Right cardiac atrium (tissue), 5 donors: Measurements from ENCODE around the gene DPYSL3. TPM values are rescaled to one million over a fixed set of nuclear protein-coding genes. Genes with fewer than 3 reads are reported as not detected.

Experiments
- ATAC-seq, 2 donors: fragments of 200-7000 bp; cut with Tn5 transposase; one replicate each; pipeline versions ENCODE4 v1.8.0 to v1.9.1; 2020; ENCODE audit warnings: moderate library complexity in 2 of 2, mild to moderate bottlenecking in 1 of 2
- DNase-seq, 3 donors: peaks; one replicate each; pipeline ENCODE4 v3.0.0-alpha.2; 2020
- H3K27ac ChIP-seq: one replicate; pipeline ENCODE4 v1.5.1; 2013; ENCODE audit warnings: mild to moderate bottlenecking, low read length, control low read depth, moderate library complexity
- H3K27me3 ChIP-seq: one replicate; pipeline ENCODE4 v1.6.1; 2013; ENCODE audit not compliant: control insufficient read depth, insufficient read depth
- H3K4me1 ChIP-seq: one replicate; pipeline ENCODE4 v1.6.1; 2013; ENCODE audit warnings: low read length; ENCODE audit not compliant: control insufficient read depth, insufficient read depth
- H3K4me3 ChIP-seq: one replicate; pipeline ENCODE4 v1.5.1; 2013; ENCODE audit warnings: low read length, control low read depth
- H3K9me3 ChIP-seq: one replicate; pipeline ENCODE4 v1.6.1; 2013; ENCODE audit warnings: low read length; ENCODE audit not compliant: control insufficient read depth
- WGBS: extraction: QIAGEN DNeasy Blood & Tissue Kit; methylation state at CpG from one replicate; pipeline ENCODE4 v1.1.7; 2013; 5-methylcytosine and 5-hydroxymethylcytosine counted together
- intact Hi-C, 4 donors: fragments of 100-400 bp; cut with DNase I; formaldehyde crosslinking; loops; one replicate each; pipeline versions ENCODE4 v1.11.0 to v1.14.0; 2022 to 2023
- polyA plus RNA-seq: library from polyadenylated mRNA; stranded (reverse); fragments of 200-250 nt; gene quantifications from one replicate; pipeline ENCODE4 v1.2.3, GENCODE V29; 2013
- total RNA-seq, 4 donors: library from RNA; stranded (reverse); fragmentation: NEBNext Ultra II Directional; extraction: Animal tissue kit (Norgen Biotek cat#: 25700); gene quantifications; one replicate each; pipeline ENCODE4 v1.2.1, GENCODE V29; 2021
- donor health status: healthy with polysubstance abuse.
- donor health status: DM: no; HTN: yes; CAD: no.
- donor health status: DM: no; HTN: no; CAD: no.
- donor health status: DM: no; HTN: yes; CAD: no; lungs with severe emphysema.
- donor health status: DM: yes; HTN: yes; CAD: no.

DPYSL3 gene
- total and polyA plus RNA-seq, 5 donors = 23.2 to 95.1 (median 47.3) TPM

DNA sequence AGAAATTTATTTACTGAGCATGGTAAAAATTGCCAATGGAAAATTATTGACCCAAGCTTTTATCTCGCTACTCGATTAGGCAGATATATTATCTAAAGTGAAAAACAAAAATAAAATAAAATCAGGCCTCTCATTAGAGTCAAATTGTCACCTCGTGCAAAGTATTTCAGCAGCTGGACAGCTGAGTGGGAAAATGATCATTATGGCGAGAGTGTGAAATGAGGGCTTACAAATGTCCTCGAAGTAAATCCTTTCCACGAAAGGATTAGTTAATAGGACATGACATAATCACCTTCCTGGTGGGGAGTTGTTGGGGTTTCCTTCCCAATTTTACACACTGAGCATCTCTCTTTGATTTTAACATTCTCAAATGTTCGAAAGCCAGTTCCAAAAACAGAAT is 5.4 kb upstream of the DPYSL3 start:
- Histone ChIP-seq H3K4me1 (no peaks in the 10 kb centered on the region), H3K9me3 (no peaks in the 10 kb centered on the region), H3K27me3 (no peaks in the 10 kb centered on the region), H3K4me3 (no peak overlapping the region), H3K27ac (no peak overlapping the region)
- ATAC-seq (no peak), DNase-seq (no peak)
- intact Hi-C loops = no loop called here
- WGBS = 49% methylated on average over 7 of the region's 7 CpGs

GRCh38 chr5:147512659-147513379 is 3.0 kb upstream of the DPYSL3 start:
- Histone ChIP-seq H3K9me3 (no peaks in the 10 kb centered on the region), H3K27me3 (no peaks in the 10 kb centered on the region), H3K4me1 (no peaks in the 10 kb centered on the region), H3K4me3 (no peak overlapping the region), H3K27ac (no peak overlapping the region)
- WGBS = 93% methylated on average over 3 of the region's 3 CpGs
- no peak for ATAC-seq
- intact Hi-C loops = loop anchor here in 2 of 4 donors (5.0 kb wide), 3 partner anchors 39 to 61 kb away; no protein-coding TSS in a partner anchor
- no peak for DNase-seq

- H3K27ac ChIP-seq = no peak overlapping the region
- ATAC-seq = no peak
- no peaks in the 10 kb centered on the region for H3K9me3 ChIP-seq
- no peak for DNase-seq
- no peak overlapping the region for H3K4me3 ChIP-seq
- intact Hi-C loops = loop anchor here in 2 of 4 donors (5.0 kb wide), 3 partner anchors 41 to 59 kb away; no protein-coding TSS in a partner anchor
- no peaks in the 10 kb centered on the region for H3K27me3 ChIP-seq
- 95% methylated on average over 7 of the region's 7 CpGs for WGBS
- no peaks in the 10 kb centered on the region for H3K4me1 ChIP-seq
These were observed 1.0 kb upstream of the DPYSL3 start for GRCh38 chr5:147510885-147511284.

GRCh38 chr5:147509041-147509709 is 693 bp downstream of the DPYSL3 start:
- intact Hi-C loops = loop anchor here in 2 of 4 donors (5.0 to 10.0 kb wide), 2 partner anchors 48 to 54 kb away; no protein-coding TSS in a partner anchor
- H3K4me3 ChIP-seq = peak overlapping the region; percentile 74
- peak; percentile 71 to 81 for ATAC-seq
- WGBS = 1% methylated on average over 50 of the region's 50 CpGs
- peak; percentile 35 to 72 (median 66) for DNase-seq
- H3K27ac ChIP-seq = peak overlapping the region; percentile 40
- no peaks in the 10 kb centered on the region for H3K9me3 ChIP-seq
- no peaks in the 10 kb centered on the region for H3K4me1 ChIP-seq
- H3K27me3 ChIP-seq = no peaks in the 10 kb centered on the region

DNA sequence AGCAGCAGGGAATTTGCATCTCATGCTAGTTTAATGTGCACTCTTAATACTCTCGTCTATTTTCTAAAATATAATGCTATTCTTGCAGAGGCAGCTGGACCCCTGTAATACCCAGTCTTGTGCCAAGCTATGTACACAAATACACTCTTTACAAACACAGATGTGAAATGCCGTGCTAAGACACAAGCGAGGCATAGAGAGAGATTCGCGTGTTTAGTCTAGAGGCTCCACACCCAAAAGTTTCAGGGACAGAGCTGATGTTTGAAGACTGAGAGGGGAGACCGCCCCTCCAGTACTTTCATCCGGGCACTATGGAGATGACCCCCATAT is 1.2 kb downstream of the DPYSL3 start:
- no peak for DNase-seq
- 38% methylated on average over 7 of the region's 7 CpGs for WGBS
- ATAC-seq = no peak
- intact Hi-C loops = loop anchor here in 2 of 4 donors (5.0 to 10.0 kb wide), 2 partner anchors 49 to 54 kb away; no protein-coding TSS in a partner anchor
- Histone ChIP-seq H3K27me3 (no peaks in the 10 kb centered on the region), H3K9me3 (no peaks in the 10 kb centered on the region), H3K4me1 (no peaks in the 10 kb centered on the region), H3K4me3 (peak overlapping the region; percentile 74), H3K27ac (no peak overlapping the region)

DNA sequence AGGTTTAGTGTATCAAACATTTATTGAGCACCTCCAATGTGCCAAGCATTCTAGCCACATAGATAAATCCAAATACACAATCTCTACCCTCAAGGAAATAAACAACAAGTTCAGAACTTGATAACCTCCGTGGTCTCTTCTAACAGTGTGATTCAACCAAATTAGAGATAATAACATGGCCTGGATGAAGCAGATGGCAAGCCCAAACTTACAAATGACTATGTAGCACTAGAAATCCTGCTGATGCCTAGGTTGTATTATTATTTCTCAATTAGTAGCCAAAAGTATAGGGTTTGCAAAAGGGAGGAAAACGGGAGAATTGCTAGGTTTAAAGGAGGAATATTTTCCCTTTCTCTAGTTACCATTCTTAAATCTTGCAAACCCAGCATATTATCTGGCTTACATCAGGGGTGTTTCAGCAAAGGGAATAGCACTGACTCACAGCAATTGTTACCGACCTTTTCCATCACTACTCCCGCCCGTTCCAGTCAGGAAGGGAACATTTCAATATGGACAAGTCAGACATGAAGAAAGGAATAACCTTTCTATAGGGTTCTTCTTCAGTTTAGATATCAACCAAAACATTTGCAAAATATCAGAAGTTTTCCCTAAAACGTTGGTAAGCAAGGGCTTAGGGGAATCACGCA is 2.3 kb downstream of the DPYSL3 start:
- Histone ChIP-seq H3K4me1 (no peaks in the 10 kb centered on the region), H3K4me3 (peak overlapping the region; percentile 74), H3K27me3 (no peaks in the 10 kb centered on the region), H3K27ac (no peak overlapping the region), H3K9me3 (no peaks in the 10 kb centered on the region)
- DNase-seq (no peak), ATAC-seq (peak in 1 of 2 donors; percentile 45)
- 44% methylated on average over 7 of the region's 7 CpGs for WGBS
- intact Hi-C loops = loop anchor here in 2 of 4 donors (5.0 to 10.0 kb wide), 2 partner anchors 50 to 53 kb away; no protein-coding TSS in a partner anchor

- H3K27me3 ChIP-seq = no peaks in the 10 kb centered on the region
- WGBS = 46% methylated on average over 1 of the region's 1 CpG
- no peaks in the 10 kb centered on the region for H3K9me3 ChIP-seq
- ATAC-seq (no peak), DNase-seq (no peak)
- H3K4me1 ChIP-seq = no peaks in the 10 kb centered on the region
- H3K4me3 ChIP-seq = no peak overlapping the region
- peak overlapping the region; percentile 73 for H3K27ac ChIP-seq
- intact Hi-C loops = loop anchor here in 1 of 4 donors (10.0 kb wide), 1 partner anchor 50 kb away; no protein-coding TSS in a partner anchor
These were observed 5.3 kb downstream of the DPYSL3 start for GRCh38 chr5:147504535-147504934.

DNA sequence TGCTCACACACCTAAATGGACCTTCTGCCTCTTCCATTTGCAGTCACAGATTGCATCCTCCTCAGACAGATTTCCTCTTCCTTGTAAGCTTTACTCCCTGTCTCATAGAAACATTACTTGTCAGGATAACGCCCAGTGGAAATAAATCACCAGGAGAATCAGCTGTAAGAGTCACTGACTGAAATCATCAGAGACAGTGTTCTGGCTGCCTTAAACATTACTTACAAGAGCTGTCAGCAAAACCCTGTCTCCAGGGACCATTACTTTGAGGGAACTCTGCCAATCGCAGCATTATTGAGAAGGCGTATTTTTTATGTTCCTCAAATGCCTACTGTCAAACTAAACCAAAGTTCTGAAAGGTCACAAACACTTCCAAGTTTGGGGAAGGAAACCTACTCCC is 5.9 kb downstream of the DPYSL3 start:
- DNase-seq (peak in 2 of 3 donors; percentile 37 to 53), ATAC-seq (peak; percentile 77 to 81)
- Histone ChIP-seq H3K9me3 (no peaks in the 10 kb centered on the region), H3K4me1 (no peaks in the 10 kb centered on the region), H3K27ac (peak overlapping the region; percentile 73), H3K27me3 (no peaks in the 10 kb centered on the region), H3K4me3 (no peak overlapping the region)
- 42% methylated on average over 3 of the region's 3 CpGs for WGBS
- intact Hi-C loops = loop anchor here in 1 of 4 donors (10.0 kb wide), 1 partner anchor 49 kb away; no protein-coding TSS in a partner anchor

DNA sequence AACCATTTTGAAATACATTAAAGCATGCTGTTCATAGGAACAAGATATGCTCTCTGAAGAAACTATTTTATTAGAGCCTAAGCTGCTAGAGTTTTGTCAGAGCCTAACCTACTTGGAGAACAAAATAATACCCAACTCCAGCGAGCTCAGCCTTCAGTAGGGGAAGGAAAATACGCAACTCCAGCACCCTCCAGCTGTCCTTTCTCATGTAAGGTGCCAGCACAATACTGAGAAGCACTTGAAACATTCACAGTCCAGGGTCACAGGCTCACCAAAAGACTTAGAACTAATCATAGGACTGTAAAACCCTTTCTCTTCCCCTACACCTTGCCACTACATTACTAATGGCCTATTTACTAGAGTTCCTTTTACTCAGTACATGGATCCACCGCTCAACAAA is 18.9 kb downstream of the DPYSL3 start:
- Histone ChIP-seq H3K4me3 (no peak overlapping the region), H3K9me3 (no peaks in the 10 kb centered on the region), H3K27me3 (no peaks in the 10 kb centered on the region), H3K27ac (no peak overlapping the region), H3K4me1 (no peaks in the 10 kb centered on the region)
- intact Hi-C loops = no loop called here
- DNase-seq = no peak
- peak; percentile 33 to 40 for ATAC-seq
- 64% methylated on average over 3 of the region's 3 CpGs for WGBS

GRCh38 chr5:147487031-147487750 is 22.7 kb downstream of the DPYSL3 start:
- H3K27me3 ChIP-seq = no peaks in the 10 kb centered on the region
- 56% methylated on average over 4 of the region's 4 CpGs for WGBS
- H3K9me3 ChIP-seq = no peaks in the 10 kb centered on the region
- H3K4me1 ChIP-seq = no peaks in the 10 kb centered on the region
- DNase-seq (no peak), ATAC-seq (no peak)
- H3K27ac ChIP-seq = no peak overlapping the region
- intact Hi-C loops = no loop called here
- H3K4me3 ChIP-seq = no peak overlapping the region
